ENCODE results near the gene CTDSPL. TPM values are rescaled to one million over a fixed set of nuclear protein-coding genes. Genes with fewer than 3 reads are reported as not detected.
"Not testable (repeated sequence)": the region's sequence is repeated elsewhere in the genome, so short reads cannot be mapped to it uniquely, and the experiment has no call there.

The CTDSPL gene
- total RNA-seq, 1 experiment from 2014 or later, result 6.1 TPM

- Histone ChIP-seq H3K79me2 (ENCODE audit: low read length) (no peaks in the 10 kb centered on the region), H3K27me3 (ENCODE audit: low read length) (no peaks in the 10 kb centered on the region), H3K9me3 (ENCODE audit: low read length) (no peaks in the 10 kb centered on the region), H3K4me1 (ENCODE audit: insufficient read depth, low read length) (peaks cover 26% of the 10 kb centered on the region), H3K9me2 (replicated peaks; ENCODE audit: low read length) (no peaks in the 10 kb centered on the region), H3F3A (ENCODE audit: low read length, unreplicated experiment) (no peaks in the 10 kb centered on the region), H3K4me2 (ENCODE audit: low read length) (peak overlapping the region; percentile 78; the same call in 1 of the 2 replicates), H3K4me3 (ENCODE audit: low read length) (no peak overlapping the region), H4K20me1 (ENCODE audit: low read length) (no peaks in the 10 kb centered on the region), H3K9ac (ENCODE audit: low read length) (no peak overlapping the region), H3K27ac (ENCODE audit: low read length) (peak overlapping the region; percentile 89; the same call in 1 of the 2 replicates), H2AFZ (ENCODE audit: low read length) (no peak overlapping the region), H3K36me3 (ENCODE audit: low read depth, low read length) (no peaks in the 10 kb centered on the region)
- ChIA-PET POLR2A (ENCODE audit: unreplicated experiment) (no interaction called here), CTCF (interaction anchor here (1.1 kb wide), 1 partner anchor 58 kb away, joined by 5 read pairs; no protein-coding TSS in a partner anchor)
- ATAC-seq (no peak), DNase-seq (no peak)
- TF ChIP-seq CTCF (conservative IDR thresholded peaks at IDR 0.05; ENCODE audit: low read depth, low read length) (no peak), EZH2phosphoT487 (IDR thresholded peaks at IDR 0.05; ENCODE audit: borderline replicate concordance, low read length) (no peak), EZH2 (IDR thresholded peaks at IDR 0.05; ENCODE audit: low read length, unreplicated experiment) (no peak)
- intact Hi-C loops (cut with micrococcal nuclease), result no loop called here
- BruUV-seq (replicated peaks), result no TSS peak
These were observed 170.7 kb downstream of the CTDSPL start for GRCh38 chr3:38032328-38032865.

GRCh38 chr3:38033586-38033985 is 171.9 kb downstream of the CTDSPL start:
- ATAC-seq; BruUV-seq (replicated peaks); H3K9ac ChIP-seq (ENCODE audit: low read length); CTCF ChIA-PET; H3K9me2 ChIP-seq (replicated peaks; ENCODE audit: low read length); H3K36me3 ChIP-seq (ENCODE audit: low read depth, low read length); DNase-seq; H2AFZ ChIP-seq (ENCODE audit: low read length); H3K79me2 ChIP-seq (ENCODE audit: low read length); POLR2A ChIA-PET (ENCODE audit: unreplicated experiment); H3F3A ChIP-seq (ENCODE audit: low read length, unreplicated experiment); H3K4me2 ChIP-seq (ENCODE audit: low read length); H3K9me3 ChIP-seq (ENCODE audit: low read length); H4K20me1 ChIP-seq (ENCODE audit: low read length); intact Hi-C loops (cut with micrococcal nuclease); H3K27ac ChIP-seq (ENCODE audit: low read length); H3K27me3 ChIP-seq (ENCODE audit: low read length); H3K4me3 ChIP-seq (ENCODE audit: low read length): not testable (repeated sequence)
- H3K4me1 ChIP-seq (ENCODE audit: insufficient read depth, low read length), result peaks cover 26% of the 10 kb centered on the region

Small RNAs within 50 kb of the gene (microRNA-seq; reads per million reads assigned to microRNA genes)
- gene MIR26A1 (ENCODE audit: unreplicated experiment), result 7.8 reads per million, percentile 31 among the genes with 10 or more reads in this experiment

Other genes starting within 250 kb of the CTDSPL start
- gene VILL, start 128.9 kb downstream of the CTDSPL start, total RNA-seq (2014; rRNA removed), result 0.44 and 1.8 TPM in 2 replicates
- gene PLCD1, start 167.8 kb downstream of the CTDSPL start, total RNA-seq (2014; rRNA removed), result 16.9 and 18.5 TPM in 2 replicates
- not detected in 2 replicates for gene DLEC1, start 177.3 kb downstream of the CTDSPL start, total RNA-seq (2014; rRNA removed)